DND-41 (cell line): ENCODE measurements around the gene IGFBP2.

Experiments
- ATAC-seq: fragments of 200-7000 bp; cut with Tn5 transposase; 3 replicates; pipeline ENCODE4 v1.9.1; 2021; ENCODE audit warnings: low read depth; ENCODE audit not compliant: insufficient read depth
- DNase-seq: peaks from one replicate; pipeline ENCODE4 v3.0.0-alpha.2; 2020
- H2AFZ ChIP-seq: 2 replicates; pipeline ENCODE4 v1.6.0; 2012; ENCODE audit warnings: low read depth, low read length
- H3K27ac ChIP-seq: 2 replicates; pipeline ENCODE4 v1.5.1; 2012; ENCODE audit warnings: low read length, inconsistent platforms
- H3K27me3 ChIP-seq: fragments of 200-600 bp; sonication (generic); 2 replicates; pipeline ENCODE4 v1.6.0; 2012; ENCODE audit warnings: low read length, mild to moderate bottlenecking, inconsistent platforms; ENCODE audit not compliant: insufficient read depth, poor library complexity
- H3K36me3 ChIP-seq: 2 replicates; pipeline ENCODE4 v1.5.1; 2012; ENCODE audit warnings: low read length, inconsistent platforms; ENCODE audit not compliant: insufficient read depth
- H3K4me1 ChIP-seq: 2 replicates; pipeline ENCODE4 v1.5.1; 2012; ENCODE audit warnings: mild to moderate bottlenecking, low read length; ENCODE audit not compliant: insufficient read depth
- H3K4me2 ChIP-seq: 2 replicates; pipeline ENCODE4 v1.6.0; 2012; ENCODE audit warnings: mild to moderate bottlenecking, moderate library complexity, low read length, inconsistent platforms; ENCODE audit not compliant: insufficient read depth
- H3K4me3 ChIP-seq, 2 experiments: fragments of 200-600 bp in 1 of 2; shearing (Covaris generic) in 1 of 2; 2 replicates each; pipeline ENCODE4 v1.5.1; 2012 to 2016; ENCODE audit warnings: inconsistent platforms in 2 of 2, low read length in 2 of 2, mild to moderate bottlenecking in 2 of 2, low read depth in 1 of 2, moderate library complexity in 1 of 2
- H3K79me2 ChIP-seq: 2 replicates; pipeline ENCODE4 v1.6.0; 2012; ENCODE audit warnings: low read length, inconsistent platforms; ENCODE audit not compliant: insufficient read depth
- H3K9ac ChIP-seq: 2 replicates; pipeline ENCODE4 v1.6.0; 2012; ENCODE audit warnings: low read depth, mild to moderate bottlenecking, inconsistent platforms, low read length, moderate library complexity
- H3K9me3 ChIP-seq: 2 replicates; pipeline ENCODE4 v1.5.1; 2012; ENCODE audit warnings: low read length, moderate library complexity, mild to moderate bottlenecking, inconsistent platforms; ENCODE audit not compliant: insufficient read depth, severe bottlenecking
- H4K20me1 ChIP-seq: 2 replicates; pipeline ENCODE4 v1.6.0; 2012; ENCODE audit warnings: low read length; ENCODE audit not compliant: insufficient read depth
- EZH2 ChIP-seq: IDR thresholded peaks from 3 replicates; pipeline ENCODE4 v1.6.1; 2012; ENCODE audit warnings: borderline replicate concordance, low read depth, mild to moderate bottlenecking, moderate library complexity, low read length, inconsistent platforms; ENCODE audit not compliant: severe bottlenecking
- TF ChIP-seq, protein P1 (sequence below): IDR thresholded peaks from 2 replicates; pipeline ENCODE4 v1.5.1; 2012; ENCODE audit warnings: borderline replicate concordance, low read length, moderate library complexity, mild to moderate bottlenecking; ENCODE audit not compliant: poor library complexity, severe bottlenecking; ENCODE audit errors: extremely low read depth

IGFBP2 gene

GRCh38 chr2:216603010-216603883 is 30.0 kb upstream of the IGFBP2 start:
- Histone ChIP-seq H3K27me3 (no peaks in the 10 kb centered on the region), H3K4me2 (peak overlapping the region; percentile 43), H3K9ac (peak overlapping the region; percentile 30), H3K36me3 (no peaks in the 10 kb centered on the region), H3K27ac (peak overlapping the region; percentile 77), H4K20me1 (no peaks in the 10 kb centered on the region), H3K79me2 (peaks cover 17% of the 10 kb centered on the region), H3K4me1 (peaks cover 63% of the 10 kb centered on the region), H2AFZ (peak overlapping the region; percentile 19; the same call in 1 of the 2 replicates), H3K4me3 (no peak overlapping the region), H3K9me3 (no peaks in the 10 kb centered on the region)
- DNase-seq = peak; percentile 45
- no peak for TF ChIP-seq EZH2
- no peak for ATAC-seq

- Histone ChIP-seq H3K4me2 (no peak overlapping the region), H3K9ac (0 out of 2 replicates have a peak overlapping the region, but pooled peaks have one; percentile 0)
- no peak for ATAC-seq
Observed at GRCh38 chr2:216603884-216604245, 29.4 kb upstream of the IGFBP2 start.

DNA sequence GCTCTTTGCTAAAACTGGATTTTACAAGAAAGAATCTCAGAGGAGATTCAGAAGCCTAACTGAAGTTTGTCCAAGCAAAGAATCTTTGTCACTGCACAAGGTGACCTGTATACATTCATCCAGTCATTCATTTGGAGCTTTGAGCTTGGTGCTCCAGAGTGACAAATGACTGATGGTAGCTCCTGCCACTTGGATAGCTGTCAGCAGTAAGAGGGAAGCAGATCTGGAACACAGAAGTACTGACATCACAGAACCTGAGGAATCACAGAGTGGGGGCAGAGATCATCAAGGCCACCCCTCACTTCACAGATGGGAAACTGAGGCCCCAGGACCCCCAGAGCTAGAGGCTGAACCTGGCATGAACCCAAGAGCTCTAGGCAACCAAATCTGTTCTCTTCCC is 28.8 kb upstream of the IGFBP2 start:
- ATAC-seq = no peak
- Histone ChIP-seq H2AFZ (no peak overlapping the region), H3K27ac (peak overlapping the region; percentile 97), H3K4me1 (peaks cover 76% of the 10 kb centered on the region), H3K9me3 (no peaks in the 10 kb centered on the region), H3K79me2 (peaks cover 20% of the 10 kb centered on the region), H3K27me3 (no peaks in the 10 kb centered on the region), H3K36me3 (no peaks in the 10 kb centered on the region), H3K4me3 (no peak overlapping the region), H3K4me2 (no peak overlapping the region), H3K9ac (0 out of 2 replicates have a peak overlapping the region, but pooled peaks have one; percentile 0), H4K20me1 (no peaks in the 10 kb centered on the region)
- no peak for DNase-seq
- TF ChIP-seq, protein P1, sequence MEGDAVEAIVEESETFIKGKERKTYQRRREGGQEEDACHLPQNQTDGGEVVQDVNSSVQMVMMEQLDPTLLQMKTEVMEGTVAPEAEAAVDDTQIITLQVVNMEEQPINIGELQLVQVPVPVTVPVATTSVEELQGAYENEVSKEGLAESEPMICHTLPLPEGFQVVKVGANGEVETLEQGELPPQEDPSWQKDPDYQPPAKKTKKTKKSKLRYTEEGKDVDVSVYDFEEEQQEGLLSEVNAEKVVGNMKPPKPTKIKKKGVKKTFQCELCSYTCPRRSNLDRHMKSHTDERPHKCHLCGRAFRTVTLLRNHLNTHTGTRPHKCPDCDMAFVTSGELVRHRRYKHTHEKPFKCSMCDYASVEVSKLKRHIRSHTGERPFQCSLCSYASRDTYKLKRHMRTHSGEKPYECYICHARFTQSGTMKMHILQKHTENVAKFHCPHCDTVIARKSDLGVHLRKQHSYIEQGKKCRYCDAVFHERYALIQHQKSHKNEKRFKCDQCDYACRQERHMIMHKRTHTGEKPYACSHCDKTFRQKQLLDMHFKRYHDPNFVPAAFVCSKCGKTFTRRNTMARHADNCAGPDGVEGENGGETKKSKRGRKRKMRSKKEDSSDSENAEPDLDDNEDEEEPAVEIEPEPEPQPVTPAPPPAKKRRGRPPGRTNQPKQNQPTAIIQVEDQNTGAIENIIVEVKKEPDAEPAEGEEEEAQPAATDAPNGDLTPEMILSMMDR = no peak
- no peak for TF ChIP-seq EZH2

More at GRCh38 chr2:216603884-216604245, 29.4 kb upstream of the IGFBP2 start:
- Histone ChIP-seq H3K36me3 (no peaks in the 10 kb centered on the region), H4K20me1 (no peaks in the 10 kb centered on the region), H3K4me1 (peaks cover 70% of the 10 kb centered on the region), H2AFZ (no peak overlapping the region), H3K4me3 (no peak overlapping the region), H3K27me3 (no peaks in the 10 kb centered on the region), H3K9me3 (no peaks in the 10 kb centered on the region), H3K79me2 (peaks cover 20% of the 10 kb centered on the region), H3K27ac (peak overlapping the region; percentile 97)
- no peak for TF ChIP-seq EZH2
- TF ChIP-seq, protein P1 = no peak
- DNase-seq = no peak
